GM19025 (cell line): ENCODE measurements around the gene AMZ1.
"Not testable (repeated sequence)": the region's sequence is repeated elsewhere in the genome, so short reads cannot be mapped to it uniquely, and the experiment has no call there.

Experiments
- ATAC-seq: cut with Tn5 transposase; IDR thresholded peaks from one replicate; pipeline ENCODE4 v1.9.1; 2021; ENCODE audit warnings: mild to moderate bottlenecking, low read depth, moderate library complexity; ENCODE audit not compliant: unreplicated experiment

AMZ1 gene

GRCh38 chr7:2689343-2689847 is 1.4 kb downstream of the AMZ1 start:
- no peak for ATAC-seq

- no peak for ATAC-seq
Measured at GRCh38 chr7:2689951-2690705, 2.1 kb downstream of the AMZ1 start.

- no peak for ATAC-seq
Measured at GRCh38 chr7:2691011-2691707, 3.2 kb downstream of the AMZ1 start.

- not testable (repeated sequence) for ATAC-seq
Measured at GRCh38 chr7:2691932-2692439, 4.0 kb downstream of the AMZ1 start.

- ATAC-seq, result no peak
Measured at GRCh38 chr7:2692543-2692942, 4.5 kb downstream of the AMZ1 start.

GRCh38 chr7:2693420-2694121 is 5.6 kb downstream of the AMZ1 start:
- not testable (repeated sequence) for ATAC-seq

- ATAC-seq, result not testable (repeated sequence)
Measured at GRCh38 chr7:2694122-2694436, 6.1 kb downstream of the AMZ1 start.

GRCh38 chr7:2698581-2699288 is 10.7 kb downstream of the AMZ1 start:
- peak; percentile 90 for ATAC-seq

- ATAC-seq, result no peak
Measured at GRCh38 chr7:2699289-2699620, 11.3 kb downstream of the AMZ1 start.

GRCh38 chr7:2700141-2700850 is 12.3 kb downstream of the AMZ1 start:
- ATAC-seq, result no peak

- ATAC-seq, result no peak
Measured at GRCh38 chr7:2701424-2701823, 13.4 kb downstream of the AMZ1 start.

GRCh38 chr7:2701832-2702593 is 14.0 kb downstream of the AMZ1 start:
- no peak for ATAC-seq

GRCh38 chr7:2702594-2702957 is 14.6 kb downstream of the AMZ1 start:
- no peak for ATAC-seq

GRCh38 chr7:2705371-2706096 is 17.5 kb downstream of the AMZ1 start:
- ATAC-seq, result no peak

- no peak for ATAC-seq
Measured at GRCh38 chr7:2706685-2707126, 18.7 kb downstream of the AMZ1 start.

GRCh38 chr7:2707481-2707880 is 19.5 kb downstream of the AMZ1 start:
- no peak for ATAC-seq

- no peak for ATAC-seq
Measured at GRCh38 chr7:2708041-2708440, 20.0 kb downstream of the AMZ1 start.

- ATAC-seq, result no peak
Measured at GRCh38 chr7:2708547-2709310, 20.7 kb downstream of the AMZ1 start.
